Neural cell (in vitro differentiated cells): Measurements from ENCODE around the gene SSC5D. TPM values are rescaled to one million over a fixed set of nuclear protein-coding genes. Genes with fewer than 3 reads are reported as not detected.

Experiments used
- H2AFZ ChIP-seq: fragments of 200-600, 300-800 bp; sonication (generic), shearing (Covaris generic); 2 replicates; pipeline ENCODE4 v1.6.0; 2014; ENCODE audit warnings: low read depth, mild to moderate bottlenecking, antibody characterized with exemption, low read length, moderate library complexity
- H3F3A ChIP-seq: fragments of 200-600 bp; shearing (Covaris generic); 2 replicates; pipeline ENCODE4 v1.6.1; 2016; ENCODE audit warnings: mild to moderate bottlenecking, moderate library complexity, mixed read lengths, antibody characterized with exemption, low read length; ENCODE audit not compliant: insufficient read depth, poor library complexity, severe bottlenecking
- H3K27ac ChIP-seq: fragments of 200-600, 300-800 bp; sonication (generic), shearing (Covaris generic); 2 replicates; pipeline ENCODE4 v1.5.1; 2014; ENCODE audit warnings: mild to moderate bottlenecking, low read length, moderate library complexity
- H3K27me3 ChIP-seq: fragments of 300-800, 200-600 bp; sonication (generic), shearing (Covaris generic); 2 replicates; pipeline ENCODE4 v1.6.0; 2014; ENCODE audit warnings: mild to moderate bottlenecking, low read depth, low read length, moderate library complexity; ENCODE audit not compliant: insufficient read depth
- H3K36me3 ChIP-seq: fragments of 300-800, 200-600 bp; sonication (generic), shearing (Covaris generic); 2 replicates; pipeline ENCODE4 v1.5.1; 2014; ENCODE audit warnings: mild to moderate bottlenecking, antibody characterized with exemption, low read length, moderate library complexity; ENCODE audit not compliant: insufficient read depth
- H3K4me2 ChIP-seq: fragments of 300-800, 200-600 bp; sonication (generic), shearing (Covaris generic); 2 replicates; pipeline ENCODE4 v1.6.0; 2014; ENCODE audit warnings: mild to moderate bottlenecking, low read length
- H3K4me3 ChIP-seq: fragments of 300-800, 200-600 bp; sonication (generic), shearing (Covaris generic); 2 replicates; pipeline ENCODE4 v1.5.1; 2014; ENCODE audit warnings: mild to moderate bottlenecking, low read length, moderate library complexity
- H3K79me2 ChIP-seq: fragments of 200-600 bp; shearing (Covaris generic); replicated peaks from 2 replicates; pipeline ENCODE4 v1.6.0; 2014; ENCODE audit warnings: mild to moderate bottlenecking, low read length, moderate library complexity; ENCODE audit not compliant: insufficient read depth
- H3K9ac ChIP-seq: fragments of 300-800, 200-600 bp; sonication (generic), shearing (Covaris generic); 2 replicates; pipeline ENCODE4 v1.6.1; 2016; ENCODE audit warnings: mild to moderate bottlenecking, low read length, mixed read lengths
- H3K9me2 ChIP-seq: fragments of 200-600 bp; shearing (Covaris generic); 2 replicates; pipeline ENCODE4 v1.6.1; 2016; ENCODE audit warnings: mild to moderate bottlenecking, low read length, mixed read lengths; ENCODE audit not compliant: insufficient read depth
- H3K9me3 ChIP-seq: fragments of 200-600, 300-800 bp; sonication (generic), shearing (Covaris generic); 2 replicates; pipeline ENCODE4 v1.6.1; 2016; ENCODE audit warnings: mild to moderate bottlenecking, mixed run types, low read length, moderate library complexity, mixed read lengths
- H4K20me1 ChIP-seq: fragments of 200-600 bp; shearing (Covaris generic); 2 replicates; pipeline ENCODE4 v1.6.1; 2016; ENCODE audit warnings: mild to moderate bottlenecking, mixed run types; ENCODE audit not compliant: insufficient read depth
- CTCF ChIP-seq: fragments of 450-650 bp; IDR thresholded peaks from 2 replicates; pipeline ENCODE4 v1.5.1; 2014; ENCODE audit warnings: antibody characterized with exemption, mild to moderate bottlenecking, moderate library complexity; ENCODE audit not compliant: poor library complexity, severe bottlenecking
- EP300 ChIP-seq: fragments of 450-650 bp; conservative IDR thresholded peaks from 2 replicates; pipeline ENCODE4 v1.6.1; 2014; ENCODE audit warnings: antibody characterized with exemption, mild to moderate bottlenecking, moderate library complexity; ENCODE audit not compliant: poor library complexity, severe bottlenecking
- EZH2 ChIP-seq: fragments of 200-600, 300-800 bp; shearing (Covaris generic), sonication (generic); IDR thresholded peaks from 2 replicates; pipeline ENCODE4 v1.6.1; 2014; ENCODE audit warnings: antibody characterized with exemption, low read length, borderline replicate concordance, mild to moderate bottlenecking; ENCODE audit not compliant: insufficient read depth, poor library complexity, severe bottlenecking
- MXI1 ChIP-seq: fragments of 450-650 bp; conservative IDR thresholded peaks from 2 replicates; pipeline ENCODE4 v1.6.1; 2014; ENCODE audit warnings: antibody characterized with exemption, mild to moderate bottlenecking; ENCODE audit not compliant: poor library complexity, severe bottlenecking
- POLR2AphosphoS5 ChIP-seq: IDR thresholded peaks from 2 replicates; pipeline ENCODE4 v1.6.1; 2012
- RAD21 ChIP-seq: fragments of 450-650 bp; conservative IDR thresholded peaks from 2 replicates; pipeline ENCODE4 v1.6.1; 2014; ENCODE audit warnings: antibody characterized with exemption, mild to moderate bottlenecking, moderate library complexity
- REST ChIP-seq: IDR thresholded peaks from 2 replicates; pipeline ENCODE4 v1.6.1; 2012; ENCODE audit warnings: borderline replicate concordance
- SMC3 ChIP-seq: fragments of 450-650 bp; conservative IDR thresholded peaks from 2 replicates; pipeline ENCODE4 v1.6.1; 2014; ENCODE audit warnings: antibody characterized with exemption, mild to moderate bottlenecking, moderate library complexity; ENCODE audit not compliant: poor library complexity
- TAF1 ChIP-seq: IDR thresholded peaks from 2 replicates; pipeline ENCODE4 v1.6.1; 2012; ENCODE audit warnings: low read depth
- polyA plus RNA-seq: library from polyadenylated mRNA; depleted of rRNA; stranded (reverse); fragments of >200 nt; gene quantifications from 2 replicates; pipeline ENCODE4 v1.2.3, GENCODE V29; 2014

Gene SSC5D
- polyA plus RNA-seq, 1 donor from 2014 or later: 0.45 TPM

- no peaks in the 10 kb centered on the region for H3K9me3 ChIP-seq
- no peak for TF ChIP-seq POLR2AphosphoS5
- peak; percentile 18 for TF ChIP-seq CTCF
- no peaks in the 10 kb centered on the region for H3K9me2 ChIP-seq
- peak within 1 kb of the TSS; percentile 60 for H3K4me3 ChIP-seq
- no peak within 1 kb of the TSS for H3K27ac ChIP-seq
- peaks cover 6% of the 10 kb centered on the region for H4K20me1 ChIP-seq
- H3K27me3 ChIP-seq: peaks cover 67% of the 10 kb centered on the region
- H3K4me2 ChIP-seq: peak within 1 kb of the TSS; percentile 39
- H2AFZ ChIP-seq: no peak within 1 kb of the TSS
- H3F3A ChIP-seq: no peaks in the 10 kb centered on the region
- H3K36me3 ChIP-seq: no peaks in the 10 kb centered on the region
- H3K9ac ChIP-seq: peak within 1 kb of the TSS; percentile 55
- H3K79me2 ChIP-seq: no peaks in the 10 kb centered on the region
Observed at GRCh38 chr19:55443045-55443823, 45.0 kb upstream of the SSC5D start, which contains the start of gene SHISA7. SHISA7 (minus strand) TSS chr19:55443300; CDS start chr19:55442863, 437 bp downstream.

GRCh38 chr19:55443824-55444480 lies 44.3 kb upstream of the SSC5D start:
- Histone ChIP-seq H3K9ac (peak overlapping the region; percentile 55), H3K9me3 (no peaks in the 10 kb centered on the region), H3K4me2 (no peak overlapping the region), H3K27me3 (peaks cover 60% of the 10 kb centered on the region), H3K4me3 (peak overlapping the region; percentile 60), H2AFZ (no peak overlapping the region), H3K9me2 (no peaks in the 10 kb centered on the region), H3K36me3 (no peaks in the 10 kb centered on the region), H4K20me1 (peaks cover 6% of the 10 kb centered on the region), H3K27ac (no peak overlapping the region), H3F3A (no peaks in the 10 kb centered on the region), H3K79me2 (no peaks in the 10 kb centered on the region)
- no peak for TF ChIP-seq RAD21
- no peak for TF ChIP-seq MXI1
- no peak for TF ChIP-seq TAF1
- no peak for TF ChIP-seq REST
- no peak for TF ChIP-seq POLR2AphosphoS5
- TF ChIP-seq EZH2: no peak
- no peak for TF ChIP-seq EP300
- no peak for TF ChIP-seq CTCF
- TF ChIP-seq SMC3: no peak
